GM19193 (cell line): ENCODE results near the gene PFKFB3.

Experiments used
- POLR2A ChIP-seq: IDR thresholded peaks from 4 replicates; pipeline ENCODE4 v1.6.1; 2011; ENCODE audit not compliant: insufficient read depth, insufficient read length; ENCODE audit errors: extremely low read depth

The PFKFB3 gene

DNA sequence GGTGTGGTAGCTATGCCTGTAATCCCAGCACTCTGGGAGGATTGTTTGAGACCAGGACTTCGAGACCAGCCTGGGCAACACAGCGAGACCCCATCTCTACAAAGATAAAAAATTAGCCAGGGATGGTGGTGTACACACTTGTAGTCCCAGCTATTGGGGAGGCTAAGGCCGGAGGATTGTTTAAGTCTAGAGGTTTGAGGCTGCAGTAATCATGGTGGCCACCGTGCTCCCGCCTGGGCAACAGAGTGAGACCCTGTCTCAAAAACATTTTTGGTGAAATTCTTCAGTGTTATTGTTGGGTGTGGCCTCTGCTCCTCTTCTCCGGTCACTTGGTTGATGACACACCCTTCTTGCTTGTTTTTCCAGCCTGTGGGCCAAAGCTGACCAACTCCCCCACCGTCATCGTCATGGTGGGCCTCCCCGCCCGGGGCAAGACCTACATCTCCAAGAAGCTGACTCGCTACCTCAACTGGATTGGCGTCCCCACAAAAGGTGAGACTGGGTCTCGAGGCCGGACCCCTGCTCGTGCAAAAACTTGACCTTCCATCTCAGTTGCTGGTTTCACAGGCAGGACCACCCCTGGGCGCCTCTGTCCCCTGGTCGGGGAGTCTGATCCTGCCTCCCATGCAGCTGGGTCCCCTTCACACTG is 10.6 kb downstream of the PFKFB3 start:
- no peak for TF ChIP-seq POLR2A

DNA sequence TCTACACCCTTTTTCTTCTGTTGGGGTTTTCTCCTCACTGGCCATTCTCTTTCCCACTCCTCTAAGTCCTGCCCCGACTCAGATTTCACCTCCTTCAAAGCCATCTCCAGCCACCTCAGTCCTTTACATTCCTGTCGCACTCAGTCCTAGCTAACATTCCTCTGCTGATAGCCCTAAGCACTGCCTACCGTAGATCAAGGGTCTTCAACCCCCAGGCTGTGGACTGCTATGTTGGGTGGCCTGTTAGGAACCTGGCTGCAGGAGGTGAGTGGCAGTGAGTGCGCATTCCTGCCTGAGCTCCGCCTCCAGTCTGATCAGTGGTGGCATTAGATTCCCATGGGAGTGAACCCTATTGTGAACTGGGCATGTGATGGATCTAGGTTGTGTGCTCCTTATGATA is 11.2 kb downstream of the PFKFB3 start:
- no peak for TF ChIP-seq POLR2A

DNA sequence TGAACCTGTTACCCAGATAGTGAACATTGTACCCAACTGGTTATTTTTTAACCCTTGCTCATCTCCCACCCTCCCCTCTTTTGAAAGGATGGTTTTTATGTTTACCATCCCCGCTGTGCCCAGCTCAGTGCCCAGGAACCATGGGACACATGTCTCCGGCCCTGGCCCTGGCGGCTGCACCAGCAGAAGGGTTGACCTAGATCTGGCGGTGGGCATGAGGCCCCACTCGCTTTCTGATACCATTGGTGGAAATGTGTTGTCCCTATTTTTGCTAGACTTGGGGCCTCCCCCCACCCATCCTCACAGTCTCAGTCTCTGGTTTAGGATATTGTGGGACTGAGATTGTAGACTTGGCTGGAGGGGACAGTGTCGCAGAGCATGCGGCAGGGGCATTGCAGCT is 11.9 kb downstream of the PFKFB3 start:
- no peak for TF ChIP-seq POLR2A

DNA sequence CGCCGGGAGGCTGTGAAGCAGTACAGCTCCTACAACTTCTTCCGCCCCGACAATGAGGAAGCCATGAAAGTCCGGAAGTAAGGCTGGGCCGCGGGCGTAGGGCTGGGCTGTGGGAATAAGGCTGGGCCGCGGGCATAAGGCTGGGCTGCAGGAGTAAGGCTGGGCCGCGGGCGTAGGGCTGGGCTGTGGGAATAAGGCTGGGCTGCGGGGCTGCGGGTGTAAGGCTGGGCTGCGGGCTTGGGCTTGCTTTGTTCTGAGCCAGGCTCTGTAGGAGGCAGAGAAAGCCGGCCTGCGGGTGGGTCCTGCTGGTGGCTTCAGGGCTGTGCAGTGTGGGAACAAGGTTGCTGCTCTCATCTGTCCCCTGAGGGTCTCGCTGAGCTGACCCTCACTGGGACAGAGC is 12.5 kb downstream of the PFKFB3 start:
- no peak for TF ChIP-seq POLR2A

DNA sequence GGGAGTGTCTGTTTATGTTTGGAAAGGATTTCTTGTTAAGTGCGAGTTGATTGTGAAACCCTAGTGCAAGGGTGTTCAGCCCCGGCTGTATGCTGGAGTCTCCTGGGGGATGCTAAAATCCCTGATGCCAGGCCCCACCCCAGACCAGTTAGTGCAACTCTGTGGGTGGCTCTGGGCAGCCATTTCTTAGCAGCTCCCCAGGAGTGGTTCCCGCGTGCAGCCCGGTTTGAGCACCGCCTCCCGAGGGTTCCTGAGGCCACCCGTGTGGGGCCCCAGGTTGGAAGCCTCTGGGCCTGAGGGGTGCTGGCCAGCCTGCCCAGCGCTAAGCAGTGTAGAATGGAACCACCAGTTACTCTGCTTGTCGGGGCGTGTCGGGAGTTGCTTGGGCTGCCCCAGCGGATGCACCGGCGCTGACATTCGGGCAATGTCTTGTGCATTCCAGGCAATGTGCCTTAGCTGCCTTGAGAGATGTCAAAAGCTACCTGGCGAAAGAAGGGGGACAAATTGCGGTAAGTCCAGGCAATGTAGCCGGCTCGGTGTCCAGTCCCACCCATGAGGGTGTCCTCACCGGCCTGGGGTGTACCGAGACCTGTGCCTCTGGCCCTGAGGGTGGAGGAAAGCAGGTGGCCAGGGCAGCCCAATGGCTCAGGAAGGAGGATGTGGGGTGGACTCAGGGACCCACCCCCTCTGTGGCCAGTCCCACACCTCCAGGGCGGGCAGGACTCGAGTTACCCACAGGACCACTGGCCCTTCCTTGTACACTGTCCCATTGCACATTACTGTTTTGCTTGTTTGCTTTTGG is 13.2 kb downstream of the PFKFB3 start:
- no peak for TF ChIP-seq POLR2A

DNA sequence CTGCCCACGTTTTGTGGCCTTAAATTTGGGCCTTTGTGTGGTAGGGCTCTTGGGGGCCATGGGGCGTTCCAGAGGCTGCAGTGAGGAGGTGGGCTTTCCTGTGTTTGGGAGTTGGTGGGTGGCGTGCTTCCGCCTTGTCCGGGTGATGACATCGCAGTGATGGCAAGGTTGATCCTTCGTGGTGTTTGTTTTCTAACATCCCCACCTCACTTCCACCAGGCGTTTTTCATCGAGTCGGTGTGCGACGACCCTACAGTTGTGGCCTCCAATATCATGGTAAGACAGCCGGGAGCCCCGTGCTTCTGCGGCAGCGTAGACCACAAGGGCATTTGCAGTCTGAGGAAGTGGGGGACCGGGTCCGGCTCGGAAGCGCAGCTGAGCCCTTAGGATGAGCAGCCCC is 14.2 kb downstream of the PFKFB3 start:
- no peak for TF ChIP-seq POLR2A

DNA sequence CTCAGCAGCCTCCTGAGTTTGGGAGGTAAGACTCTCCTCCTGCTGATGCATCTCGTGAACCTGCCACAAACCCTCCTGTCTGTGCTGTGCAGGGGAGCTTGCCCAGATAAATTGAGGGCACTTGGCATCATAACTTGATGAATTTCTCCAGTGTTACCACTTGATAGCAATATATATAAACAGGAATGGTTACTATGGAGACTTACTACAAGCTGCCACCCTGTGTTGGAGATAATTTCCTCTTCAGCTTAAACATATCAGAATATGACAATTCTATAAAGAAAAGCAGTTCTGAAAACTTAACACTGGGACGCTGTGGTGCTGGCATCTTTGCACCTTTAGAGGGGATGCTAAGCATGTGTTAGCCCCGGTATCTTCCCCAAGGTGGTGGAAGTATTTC is 14.9 kb downstream of the PFKFB3 start:
- no peak for TF ChIP-seq POLR2A

DNA sequence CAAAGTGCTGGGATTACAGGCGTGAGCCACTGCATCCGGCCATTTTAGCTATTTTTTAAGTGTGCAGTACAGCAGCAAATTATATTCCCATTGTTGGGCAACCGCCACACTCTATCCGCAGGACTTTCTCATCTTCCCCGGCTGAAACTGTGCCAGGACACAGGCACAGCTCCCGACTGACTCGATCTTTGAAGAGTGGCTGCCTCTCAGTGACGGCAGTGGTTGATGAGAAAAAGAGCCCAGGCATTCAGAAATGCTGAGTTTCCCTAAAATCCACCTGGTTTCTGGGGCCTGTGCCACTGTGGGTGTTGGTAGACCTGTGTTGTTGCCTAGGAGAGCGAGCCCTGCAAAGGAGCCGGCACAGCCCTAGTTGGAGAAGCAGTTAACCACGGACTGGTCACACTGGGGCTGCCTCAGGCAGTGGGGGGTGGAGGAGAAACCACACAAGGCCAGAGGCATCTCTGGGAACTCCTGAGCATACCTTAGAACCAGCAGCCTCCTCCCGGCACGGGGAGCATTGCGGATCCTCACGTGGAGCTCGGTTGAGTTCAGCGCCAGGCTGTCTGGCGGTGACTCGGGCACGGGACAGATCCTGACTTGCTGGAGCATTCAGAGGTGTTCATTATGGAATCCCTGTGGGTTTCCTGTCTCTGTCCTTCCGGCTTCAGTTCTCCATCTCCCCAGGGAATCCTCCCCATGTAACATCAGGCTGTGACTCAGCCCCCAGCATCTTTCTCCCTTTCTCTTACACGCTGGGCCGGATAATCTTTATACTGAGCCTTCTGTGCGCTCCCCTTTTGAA is 16.2 kb downstream of the PFKFB3 start:
- no peak for TF ChIP-seq POLR2A

DNA sequence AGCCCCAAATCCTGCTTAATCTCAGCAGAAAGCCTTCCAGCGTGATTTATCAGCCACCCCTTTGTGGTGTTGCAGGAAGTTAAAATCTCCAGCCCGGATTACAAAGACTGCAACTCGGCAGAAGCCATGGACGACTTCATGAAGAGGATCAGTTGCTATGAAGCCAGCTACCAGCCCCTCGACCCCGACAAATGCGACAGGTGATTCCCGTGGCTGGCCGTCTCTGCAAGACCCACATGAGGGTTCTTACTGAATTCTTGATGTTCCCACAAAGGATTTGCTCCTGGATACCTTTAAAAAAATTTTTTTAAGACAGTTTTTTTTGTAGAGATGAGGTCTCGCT is 16.7 kb downstream of the PFKFB3 start:
- no peak for TF ChIP-seq POLR2A

DNA sequence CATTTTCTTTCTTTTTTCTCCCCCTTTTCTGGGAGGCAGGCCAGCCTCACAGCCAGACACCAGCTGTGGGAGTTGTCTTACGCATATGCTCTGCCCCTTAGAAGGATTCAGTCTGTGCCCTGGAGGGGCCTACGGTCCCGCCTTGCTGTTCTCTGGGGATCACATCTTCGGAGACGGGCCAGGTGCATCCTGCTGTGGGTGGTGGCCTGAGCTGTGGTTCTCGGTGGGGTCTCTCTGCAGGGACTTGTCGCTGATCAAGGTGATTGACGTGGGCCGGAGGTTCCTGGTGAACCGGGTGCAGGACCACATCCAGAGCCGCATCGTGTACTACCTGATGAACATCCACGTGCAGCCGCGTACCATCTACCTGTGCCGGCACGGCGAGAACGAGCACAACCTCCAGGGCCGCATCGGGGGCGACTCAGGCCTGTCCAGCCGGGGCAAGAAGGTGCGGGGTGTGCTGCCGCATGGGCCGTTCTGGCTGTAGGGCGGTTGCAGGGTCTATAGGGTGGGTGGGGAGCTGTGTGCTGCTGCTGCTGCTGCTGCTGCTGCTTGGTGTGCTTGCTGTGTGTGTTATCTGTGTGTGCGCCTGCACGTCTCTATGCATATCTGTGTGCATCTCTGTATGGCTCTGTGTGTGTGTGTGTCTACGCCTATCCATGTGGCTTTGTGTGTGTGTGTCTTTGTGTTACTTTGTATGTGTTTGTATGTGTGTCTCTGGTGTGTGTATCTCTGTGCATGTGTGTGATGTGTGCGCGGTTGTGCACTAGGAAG is 17.9 kb downstream of the PFKFB3 start:
- no peak for TF ChIP-seq POLR2A

DNA sequence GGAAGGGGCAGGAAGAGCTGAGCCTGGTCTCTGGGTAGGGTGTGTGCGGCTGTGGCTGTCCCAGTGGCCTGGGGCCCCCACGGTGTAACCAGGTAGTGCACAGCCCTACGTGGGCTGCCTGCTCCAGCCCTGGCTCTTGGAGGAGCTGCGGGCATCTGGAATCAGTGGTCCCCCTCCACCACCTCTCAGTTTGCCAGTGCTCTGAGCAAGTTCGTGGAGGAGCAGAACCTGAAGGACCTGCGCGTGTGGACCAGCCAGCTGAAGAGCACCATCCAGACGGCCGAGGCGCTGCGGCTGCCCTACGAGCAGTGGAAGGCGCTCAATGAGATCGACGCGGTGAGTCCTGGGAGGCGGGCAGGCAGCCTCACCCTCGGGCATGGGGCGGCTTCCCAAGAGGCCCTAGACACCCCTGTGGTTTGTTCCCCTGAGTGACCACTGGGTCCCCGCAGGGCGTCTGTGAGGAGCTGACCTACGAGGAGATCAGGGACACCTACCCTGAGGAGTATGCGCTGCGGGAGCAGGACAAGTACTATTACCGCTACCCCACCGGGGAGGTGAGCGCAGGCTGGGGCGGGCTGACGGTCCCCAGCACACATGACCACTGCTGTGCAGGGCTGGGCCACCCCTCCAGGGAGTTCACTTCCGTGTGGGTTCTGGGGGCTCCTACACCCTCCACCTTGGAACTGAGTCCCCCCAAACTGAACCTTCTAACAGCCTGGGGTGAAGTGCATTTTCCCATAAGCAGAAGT is 18.6 kb downstream of the PFKFB3 start:
- TF ChIP-seq POLR2A = no peak

DNA sequence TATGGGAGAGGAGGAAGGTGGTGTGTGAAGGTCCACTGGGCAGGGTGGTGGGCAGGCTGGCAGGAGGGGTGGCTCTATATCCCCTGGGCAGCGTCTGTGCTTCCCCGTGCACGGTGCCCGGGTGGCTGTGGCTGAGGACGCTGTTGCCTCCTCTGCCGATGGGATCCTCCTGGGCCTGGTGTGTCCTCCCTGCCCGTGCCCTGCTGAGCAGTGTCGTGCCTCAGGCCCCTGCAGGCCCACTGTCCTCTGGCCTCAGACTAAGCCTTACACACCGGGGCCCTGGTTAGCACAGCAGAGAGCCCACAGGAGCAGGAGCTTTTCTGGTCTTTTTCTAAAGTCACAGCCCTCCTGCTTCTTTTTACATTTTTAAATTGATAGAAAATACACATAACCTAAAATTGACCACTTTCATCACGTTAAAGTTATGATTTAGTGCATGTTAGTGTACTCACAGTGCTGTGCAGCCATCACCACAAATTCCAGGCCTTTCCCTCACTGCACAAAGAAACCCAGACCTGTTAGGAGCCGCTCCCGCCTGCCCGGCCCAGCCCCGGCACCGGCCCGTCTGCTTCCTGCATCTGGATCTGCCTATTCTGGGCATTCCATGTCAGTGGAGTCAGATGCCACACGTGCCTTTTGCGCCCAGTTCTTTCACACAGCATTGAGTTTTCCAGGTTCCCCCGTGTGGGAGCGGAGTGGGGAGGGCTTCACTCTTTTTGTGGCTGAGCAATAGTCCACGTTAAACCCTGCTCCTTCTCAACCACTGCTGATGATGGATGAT is 19.4 kb downstream of the PFKFB3 start:
- TF ChIP-seq POLR2A = no peak

DNA sequence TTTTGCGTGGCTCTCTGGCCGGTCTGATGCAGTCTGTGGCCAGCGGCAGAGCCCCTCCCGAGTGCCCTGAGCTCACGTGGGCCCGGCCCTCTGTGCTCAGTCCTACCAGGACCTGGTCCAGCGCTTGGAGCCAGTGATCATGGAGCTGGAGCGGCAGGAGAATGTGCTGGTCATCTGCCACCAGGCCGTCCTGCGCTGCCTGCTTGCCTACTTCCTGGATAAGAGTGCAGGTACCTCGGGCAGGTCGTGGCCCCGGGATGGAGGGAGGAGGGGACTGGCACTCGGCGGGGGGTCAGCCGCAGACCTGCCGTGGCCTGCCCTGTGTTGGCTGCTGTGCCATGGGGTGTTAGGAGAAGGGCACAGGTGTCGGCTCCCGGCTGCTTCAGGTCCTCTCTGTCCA is 20.0 kb downstream of the PFKFB3 start:
- no peak for TF ChIP-seq POLR2A

DNA sequence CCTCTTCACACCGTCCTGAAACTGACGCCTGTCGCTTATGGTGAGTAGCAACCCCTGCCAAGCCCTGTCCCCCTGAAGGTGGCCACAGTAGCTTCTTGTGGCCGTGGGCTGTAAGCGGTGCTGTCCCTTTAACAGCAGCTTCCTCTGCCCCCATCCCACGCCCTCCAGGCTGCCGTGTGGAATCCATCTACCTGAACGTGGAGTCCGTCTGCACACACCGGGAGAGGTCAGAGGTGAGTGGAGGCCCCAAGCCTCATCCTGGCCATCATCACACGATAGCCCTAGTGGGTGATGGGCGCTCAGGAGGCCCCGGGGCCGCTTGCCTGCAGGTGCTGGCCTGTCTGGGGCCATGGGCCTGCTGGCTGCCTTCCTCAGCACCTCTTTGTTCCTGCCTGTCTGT is 21.2 kb downstream of the PFKFB3 start:
- no peak for TF ChIP-seq POLR2A

DNA sequence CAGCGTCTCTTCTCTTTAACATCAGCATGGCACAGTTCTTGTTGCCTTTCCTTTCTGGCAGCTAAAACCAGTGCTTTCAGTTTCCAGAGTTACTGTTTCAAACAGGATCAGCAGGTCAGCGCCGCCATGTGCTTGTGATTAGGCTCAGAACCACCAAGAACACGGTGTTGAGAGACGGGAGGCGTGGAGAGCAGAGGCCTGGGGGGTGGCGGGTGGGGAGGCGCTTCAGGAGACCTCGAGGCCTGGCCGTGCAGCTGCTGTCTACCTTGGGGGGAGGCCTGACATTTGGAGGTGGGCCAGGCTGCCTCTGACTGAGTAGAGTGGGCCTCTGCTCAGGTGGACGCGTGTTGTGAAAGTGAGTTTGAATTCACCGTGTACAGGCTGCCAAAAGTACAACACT is 22.0 kb downstream of the PFKFB3 start:
- no peak for TF ChIP-seq POLR2A
